ENCODE measurements around the gene MTHFD2.
"Not testable (repeated sequence)": the region's sequence is repeated elsewhere in the genome, so short reads cannot be mapped to it uniquely, and the experiment has no call there.

Gene MTHFD2

DNA sequence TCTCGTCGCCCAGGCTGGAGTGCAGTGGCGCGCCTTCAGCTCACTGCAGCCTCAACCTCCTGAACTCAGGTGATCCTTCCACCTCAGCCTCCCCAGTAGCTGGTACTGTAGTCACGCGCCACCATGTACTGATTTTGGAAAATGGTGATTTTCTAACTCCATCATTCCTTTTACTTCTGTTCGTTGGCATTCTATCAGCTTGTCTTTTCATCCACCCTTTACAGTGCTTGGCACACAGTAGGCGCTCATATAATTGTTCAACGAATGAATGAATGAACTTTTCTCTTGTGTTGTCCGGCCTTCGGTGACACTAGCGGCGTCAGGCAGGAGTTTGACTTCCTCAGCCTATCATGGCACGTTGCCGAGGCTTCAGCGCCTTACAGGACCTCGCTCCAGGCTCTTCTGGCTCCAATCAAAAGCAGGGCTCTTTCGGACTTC is 373 bp upstream of the MTHFD2 start:
- no peak for DNase-seq

DNA sequence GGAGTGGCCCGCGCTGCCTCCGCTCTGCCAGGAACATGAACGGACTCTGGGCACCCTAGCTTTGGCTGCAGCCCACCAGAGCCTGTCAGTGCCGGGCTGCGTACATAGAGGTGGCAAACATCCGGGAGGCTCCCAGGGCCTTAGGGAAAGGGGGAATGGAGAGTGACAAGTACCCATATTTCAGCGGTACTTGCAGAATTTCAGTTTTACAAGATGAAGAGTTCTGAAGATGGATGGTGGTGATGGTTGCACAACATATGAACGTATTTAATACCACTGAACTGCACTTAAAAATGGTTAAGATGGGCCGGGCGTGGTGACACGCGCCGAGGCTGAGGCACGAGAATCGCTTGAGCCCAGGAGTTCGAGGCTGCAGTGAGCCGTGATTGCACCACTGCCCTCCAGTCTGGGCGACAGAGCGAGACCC is 873 bp downstream of the MTHFD2 start:
- no peak for DNase-seq

DNA sequence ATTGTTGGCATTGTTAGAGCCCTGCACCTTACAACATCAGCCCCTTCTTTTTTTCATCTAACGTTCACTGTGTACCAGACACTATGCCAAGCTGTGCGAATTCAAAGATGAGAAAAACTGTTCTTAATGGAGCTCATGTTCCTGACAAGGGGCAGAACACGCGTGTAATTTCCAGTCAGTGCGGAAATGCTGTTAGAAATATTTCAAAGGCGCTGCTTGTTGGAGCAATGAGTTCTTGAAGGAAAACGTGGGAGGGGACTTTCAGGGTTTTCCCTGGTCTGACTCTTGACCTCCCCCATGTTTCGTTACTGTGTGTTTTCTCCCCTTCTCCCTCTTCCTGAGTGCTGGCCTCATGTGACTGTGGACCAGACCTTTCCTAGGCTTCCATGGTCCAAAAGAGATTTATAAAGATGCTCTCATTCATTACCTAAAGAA is 1.5 kb downstream of the MTHFD2 start:
- DNase-seq, result peak in 1 of 3 experiments; percentile 61

DNA sequence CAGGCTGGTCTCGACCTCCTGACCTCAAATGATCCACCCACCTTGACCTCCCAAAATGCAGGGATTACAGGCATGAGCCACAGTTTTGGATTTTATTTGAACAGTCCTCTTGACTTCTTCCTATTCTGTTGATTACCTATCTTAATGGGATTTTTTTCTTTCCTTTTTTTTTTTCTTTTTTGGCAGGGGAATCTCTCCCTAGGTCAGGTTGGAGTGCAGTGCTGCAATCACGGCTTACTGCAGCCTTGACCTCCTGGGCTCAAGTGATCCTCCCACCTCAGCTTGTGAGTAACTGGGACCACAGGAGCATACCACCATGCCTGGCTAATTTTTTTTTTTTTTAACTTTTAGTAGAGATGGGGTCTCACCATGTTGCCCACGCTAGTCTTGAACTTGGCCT is 2.8 kb downstream of the MTHFD2 start:
- no peak for DNase-seq

DNA sequence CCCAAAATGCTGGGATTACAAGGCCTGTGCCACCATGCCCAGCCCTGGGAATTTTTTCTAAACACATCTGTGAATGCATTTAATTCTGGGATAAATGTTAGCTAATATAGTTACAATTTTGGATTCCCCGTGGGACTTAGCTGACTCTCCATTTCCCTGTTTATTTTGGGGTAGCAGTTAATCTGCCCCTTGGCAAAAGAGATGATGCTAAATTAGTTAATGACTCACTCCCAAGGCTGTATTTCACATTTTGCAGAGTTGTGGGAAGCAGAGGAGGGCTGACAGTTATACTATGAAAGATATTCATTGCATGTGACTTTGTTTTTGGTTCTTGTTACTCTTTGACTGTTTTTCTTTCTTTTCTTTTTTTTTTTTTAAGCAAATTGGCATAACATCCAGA is 3.2 kb downstream of the MTHFD2 start:
- no peak for DNase-seq

DNA sequence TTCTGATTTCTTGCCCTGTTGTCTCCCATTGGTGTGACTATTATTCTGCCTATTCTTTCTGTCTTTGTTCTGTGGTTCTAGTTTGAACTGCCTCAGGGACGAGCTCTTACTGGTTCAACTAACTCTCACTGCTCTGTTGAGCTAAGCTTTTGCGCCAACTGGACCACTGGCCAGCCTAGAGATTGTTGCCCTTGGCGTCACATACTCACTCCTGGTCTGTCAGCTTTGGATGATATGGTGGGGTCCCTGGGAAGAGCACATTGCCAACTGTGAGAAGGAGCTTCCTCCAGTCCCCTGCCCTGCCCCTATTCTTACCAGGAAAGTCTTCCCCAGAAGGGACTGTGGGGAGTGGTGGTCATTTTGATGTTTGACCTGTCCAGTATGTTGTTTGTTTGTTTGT is 6.0 kb downstream of the MTHFD2 start:
- no peak for DNase-seq

DNA sequence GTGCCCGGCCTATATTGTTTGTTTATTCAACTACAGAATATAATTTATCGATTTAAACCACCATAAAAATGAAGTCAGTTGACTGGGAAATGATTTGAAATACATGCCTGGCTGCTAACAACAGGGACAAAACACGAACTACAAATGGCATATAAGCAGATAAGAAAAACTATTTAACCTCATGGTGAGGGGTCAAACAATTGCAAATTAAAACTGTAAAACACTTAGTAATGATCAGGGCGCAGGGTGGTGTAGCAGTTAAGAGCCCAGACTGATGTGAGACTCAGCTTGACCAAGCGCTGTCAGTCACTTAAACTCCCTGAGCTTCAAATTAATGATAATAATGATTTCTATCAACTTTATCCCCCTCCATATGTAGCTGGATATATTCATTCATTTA is 6.7 kb downstream of the MTHFD2 start:
- no peak for DNase-seq

DNA sequence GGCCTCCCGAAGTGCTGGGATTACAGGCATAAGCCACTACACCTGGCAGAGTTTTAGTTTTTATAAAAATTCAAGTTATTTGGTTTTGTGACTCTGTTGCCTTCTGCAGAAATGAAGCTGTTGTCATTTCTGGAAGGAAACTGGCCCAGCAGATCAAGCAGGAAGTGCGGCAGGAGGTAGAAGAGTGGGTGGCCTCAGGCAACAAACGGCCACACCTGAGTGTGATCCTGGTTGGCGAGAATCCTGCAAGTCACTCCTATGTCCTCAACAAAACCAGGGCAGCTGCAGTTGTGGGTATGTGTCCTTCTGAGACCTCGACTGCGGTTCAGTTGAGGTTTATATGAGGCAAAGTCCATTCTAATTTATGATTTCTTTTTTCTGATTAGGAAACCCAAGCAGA is 7.2 kb downstream of the MTHFD2 start:
- peak in 2 of 3 experiments; percentile 16 to 53 for DNase-seq

DNA sequence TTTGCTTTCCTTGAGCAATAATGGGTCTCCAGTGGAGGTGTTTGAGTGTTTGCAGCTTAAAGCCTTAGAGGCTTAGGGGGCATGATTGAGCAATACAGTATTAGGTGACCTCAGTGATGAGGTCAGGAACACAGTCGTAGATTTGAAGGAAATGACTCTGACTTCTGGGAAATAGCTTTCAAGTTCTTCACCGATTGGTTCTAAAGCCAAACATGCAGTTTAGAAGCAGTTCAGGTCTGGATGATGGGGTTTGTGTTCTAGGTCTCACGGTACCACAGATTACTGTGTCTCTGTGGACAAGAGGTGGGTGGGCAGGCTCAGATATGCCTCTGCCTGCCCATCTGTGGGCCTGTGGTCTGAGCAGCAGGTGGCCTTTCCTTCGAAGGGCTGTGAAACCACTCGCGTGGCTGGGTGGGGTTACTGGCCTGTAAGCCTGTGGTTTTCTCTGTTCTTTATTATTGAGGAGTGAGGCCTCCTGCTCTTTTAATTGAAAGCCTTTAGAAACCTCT is 7.8 kb downstream of the MTHFD2 start:
- DNase-seq, result no peak

DNA sequence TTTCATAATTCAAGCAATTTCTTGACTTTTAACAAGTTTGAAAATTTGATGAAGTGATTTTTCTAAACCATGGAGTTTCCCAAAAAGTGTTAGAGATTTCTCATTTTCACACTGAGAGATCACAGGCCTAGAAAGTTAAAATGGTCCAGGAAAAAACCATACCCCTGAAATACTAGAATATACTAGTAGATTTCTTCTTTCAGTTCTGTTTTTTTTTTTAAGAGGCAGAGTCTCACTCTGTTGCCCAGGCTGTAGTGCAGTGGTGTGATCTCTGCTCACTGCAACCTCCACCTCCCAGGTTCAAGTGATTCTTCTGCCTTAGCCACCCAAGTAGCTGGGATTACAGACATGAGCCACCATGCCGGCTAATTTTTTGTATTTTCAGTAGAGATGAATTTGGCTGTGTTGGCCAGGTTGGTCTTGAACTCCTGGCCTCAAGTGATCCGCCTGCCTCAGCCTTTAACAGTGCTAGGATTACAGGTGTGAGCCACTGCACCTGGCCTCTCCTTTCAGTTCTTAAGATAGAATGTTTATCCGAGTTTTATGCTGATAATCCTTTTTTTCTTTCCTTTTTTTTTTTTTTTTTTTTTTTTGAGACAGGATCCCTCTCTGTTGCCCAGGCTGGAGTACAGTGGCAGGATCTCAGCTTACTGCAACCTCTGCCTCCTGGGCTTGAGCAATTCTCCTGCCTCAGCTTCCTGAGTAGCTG is 14.4 kb downstream of the MTHFD2 start:
- DNase-seq, result no peak

DNA sequence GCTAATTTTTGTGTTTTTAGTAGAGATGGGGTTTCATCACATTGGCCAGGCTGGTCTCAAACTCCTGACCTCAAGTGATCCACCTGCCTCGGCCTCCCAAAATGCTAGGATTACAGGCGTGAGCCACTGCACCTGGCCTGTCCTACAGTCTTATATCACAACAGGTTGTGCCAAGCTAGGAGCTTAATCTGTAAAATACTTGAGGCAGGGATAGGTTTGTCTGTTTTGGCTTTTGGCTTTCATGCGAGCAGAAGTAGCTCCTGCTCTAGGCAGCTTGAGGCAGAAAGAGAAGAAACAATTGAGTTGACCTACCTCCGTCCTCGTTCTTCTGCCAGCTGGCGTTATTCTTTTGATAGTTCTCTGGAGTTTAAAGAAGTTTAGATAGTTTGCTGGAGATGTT is 17.4 kb downstream of the MTHFD2 start:
- DNase-seq, result not testable (repeated sequence)

DNA sequence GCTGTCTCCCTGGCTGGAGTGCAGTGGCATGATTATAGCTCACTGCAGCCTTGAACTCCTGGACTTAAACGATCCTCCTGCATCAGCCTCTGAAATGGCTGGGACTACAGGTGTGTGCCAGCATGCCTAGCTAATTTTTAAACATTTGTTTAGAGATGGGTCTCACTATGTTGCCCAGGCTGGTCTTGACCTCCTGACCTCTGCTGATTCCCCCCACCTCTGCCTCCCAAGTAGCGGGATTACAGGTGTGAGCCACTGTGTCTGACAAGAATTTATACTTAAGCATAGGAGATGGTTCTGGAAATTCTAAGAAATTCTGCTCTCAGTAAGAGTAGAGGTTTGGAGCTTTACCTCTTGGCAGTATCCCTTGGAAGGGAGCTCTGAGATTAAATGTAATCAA is 18.2 kb downstream of the MTHFD2 start:
- no peak for DNase-seq

DNA sequence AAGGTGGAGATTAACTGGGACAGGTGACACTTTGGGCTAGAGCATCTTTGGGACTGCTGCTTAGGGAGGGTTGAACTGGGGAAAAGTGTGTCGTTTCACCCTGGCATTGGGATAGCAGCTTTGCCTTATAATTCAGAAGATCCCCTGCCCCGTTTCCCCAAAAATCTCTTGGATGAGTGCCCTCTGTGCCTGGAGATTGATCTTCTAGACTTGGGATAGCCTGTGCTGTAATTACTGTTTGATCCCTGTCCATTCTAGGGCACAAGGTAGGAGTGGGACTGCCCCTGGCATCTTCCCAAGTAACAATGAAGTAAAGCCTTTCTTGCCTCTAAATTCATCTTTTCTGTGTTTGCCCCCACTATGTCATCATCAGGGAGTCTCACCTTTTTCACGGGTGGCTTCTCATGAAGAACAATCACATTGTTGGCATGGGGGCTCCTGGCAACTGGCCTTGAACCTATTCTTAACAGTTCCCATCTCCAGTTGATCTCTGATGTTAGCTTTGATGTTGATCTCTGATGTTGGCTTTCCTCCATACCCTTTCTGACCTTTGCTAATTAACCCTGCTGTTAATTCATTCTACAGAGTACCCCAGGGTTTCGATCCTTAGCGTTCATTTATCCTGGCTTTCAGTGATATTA is 21.6 kb downstream of the MTHFD2 start:
- DNase-seq, result no peak

DNA sequence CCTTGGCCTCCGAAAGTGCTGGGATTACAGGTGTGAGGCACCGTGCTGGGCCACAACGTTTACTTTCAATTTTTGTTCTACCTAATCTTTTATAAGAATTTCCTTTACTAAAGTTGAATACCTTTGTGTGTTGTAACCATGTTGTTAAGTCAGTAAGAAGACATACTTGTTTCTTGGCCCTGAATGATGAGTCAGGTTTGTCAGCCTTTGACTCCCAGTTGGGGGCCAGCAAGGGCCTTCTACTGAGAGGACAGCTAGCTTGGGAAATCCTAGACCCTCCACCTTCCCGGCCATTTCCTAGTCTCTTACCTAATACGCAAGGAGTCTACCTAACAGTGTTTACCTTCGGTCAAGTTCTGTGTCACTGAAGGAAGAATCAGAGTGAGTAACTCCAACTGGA is 22.7 kb downstream of the MTHFD2 start:
- DNase-seq, result no peak

DNA sequence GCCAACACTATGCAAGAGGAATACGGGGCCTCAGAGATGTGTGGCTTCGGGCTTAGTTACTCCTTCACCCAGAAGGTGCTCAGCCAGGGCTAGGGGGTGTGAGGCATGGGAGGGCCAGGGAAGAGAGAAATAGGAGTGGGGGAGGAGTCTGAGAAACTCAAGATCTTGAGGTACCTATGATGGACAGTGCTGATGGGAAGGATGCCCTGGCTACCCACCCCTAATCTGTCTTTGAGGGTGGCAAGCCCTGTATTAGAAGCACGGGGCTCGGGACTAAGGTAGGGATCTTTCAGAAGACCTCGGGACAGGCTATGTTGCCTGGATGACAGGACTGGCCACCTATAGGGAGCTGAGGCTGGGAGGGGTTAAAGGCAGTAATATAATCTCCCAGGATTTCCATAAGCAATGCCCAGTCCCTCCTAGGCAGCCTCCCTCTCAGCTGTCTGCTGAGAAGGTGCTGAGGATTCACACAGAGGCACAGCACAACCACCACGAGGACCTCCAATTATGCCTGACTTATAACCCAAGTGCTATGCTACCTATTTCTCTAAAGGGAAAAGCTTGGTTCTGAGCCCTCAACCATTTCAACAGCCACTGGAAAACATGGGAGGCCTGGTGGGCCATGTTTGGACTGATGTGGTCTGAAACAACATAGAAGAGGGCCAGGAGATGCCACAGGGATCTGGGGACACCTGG is 23.3 kb downstream of the MTHFD2 start:
- no peak for DNase-seq

DNA sequence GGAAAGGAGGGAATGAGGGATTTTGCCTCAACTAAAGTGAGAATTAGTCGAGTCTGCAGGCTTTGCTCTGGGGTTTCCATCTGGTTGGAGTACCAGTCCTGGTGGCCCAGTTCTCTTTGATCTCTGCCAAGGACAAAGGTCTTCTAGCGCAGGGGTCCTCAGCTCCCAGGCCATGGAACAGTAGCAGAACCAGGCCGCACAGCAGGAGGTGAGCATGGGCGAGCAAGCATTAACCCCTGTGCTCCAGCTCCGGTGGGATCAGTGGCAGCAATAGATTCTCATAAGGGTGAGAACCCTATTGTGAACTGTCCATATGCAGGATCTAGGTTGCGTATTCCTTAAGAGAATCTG is 23.9 kb downstream of the MTHFD2 start:
- no peak for DNase-seq

DNA sequence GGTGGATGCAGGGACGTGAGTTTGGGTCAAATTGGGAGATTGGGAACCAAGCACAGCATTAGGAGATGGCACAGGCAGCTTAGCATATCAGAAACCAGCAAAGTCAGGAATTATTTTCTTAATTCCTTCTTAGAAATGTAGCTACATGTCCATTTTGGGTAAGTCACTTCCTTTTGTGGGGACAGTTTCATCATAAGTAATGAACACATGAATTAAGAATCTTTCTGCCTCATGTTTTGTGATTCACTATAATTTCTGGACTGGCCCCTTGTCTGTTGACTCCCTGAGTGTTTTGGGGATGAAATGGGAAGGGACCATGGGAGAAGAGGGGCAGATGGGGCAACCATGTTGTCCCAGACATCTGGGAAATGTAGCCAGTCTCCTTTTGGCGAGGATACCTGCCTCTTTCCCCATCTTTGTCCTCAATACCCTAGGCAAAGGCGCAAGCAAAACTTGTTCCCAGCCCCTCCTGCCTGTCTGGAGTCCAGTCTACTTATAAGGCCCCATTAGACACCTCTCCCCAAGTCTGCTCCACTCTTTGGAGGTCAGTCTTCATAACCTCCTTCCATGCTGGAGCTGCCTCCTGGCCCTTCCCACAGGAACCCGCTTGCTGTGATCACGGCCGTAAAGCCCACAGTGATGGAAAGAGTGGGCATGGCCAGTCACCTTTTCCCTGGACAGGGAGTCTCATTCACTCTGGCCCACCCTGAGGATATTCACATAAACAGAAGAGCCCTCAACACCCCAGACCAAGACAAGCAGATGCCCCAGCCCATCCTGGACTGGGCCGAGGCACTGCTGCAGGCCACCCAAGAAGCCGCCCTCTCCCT is 25.7 kb downstream of the MTHFD2 start:
- no peak for DNase-seq

DNA sequence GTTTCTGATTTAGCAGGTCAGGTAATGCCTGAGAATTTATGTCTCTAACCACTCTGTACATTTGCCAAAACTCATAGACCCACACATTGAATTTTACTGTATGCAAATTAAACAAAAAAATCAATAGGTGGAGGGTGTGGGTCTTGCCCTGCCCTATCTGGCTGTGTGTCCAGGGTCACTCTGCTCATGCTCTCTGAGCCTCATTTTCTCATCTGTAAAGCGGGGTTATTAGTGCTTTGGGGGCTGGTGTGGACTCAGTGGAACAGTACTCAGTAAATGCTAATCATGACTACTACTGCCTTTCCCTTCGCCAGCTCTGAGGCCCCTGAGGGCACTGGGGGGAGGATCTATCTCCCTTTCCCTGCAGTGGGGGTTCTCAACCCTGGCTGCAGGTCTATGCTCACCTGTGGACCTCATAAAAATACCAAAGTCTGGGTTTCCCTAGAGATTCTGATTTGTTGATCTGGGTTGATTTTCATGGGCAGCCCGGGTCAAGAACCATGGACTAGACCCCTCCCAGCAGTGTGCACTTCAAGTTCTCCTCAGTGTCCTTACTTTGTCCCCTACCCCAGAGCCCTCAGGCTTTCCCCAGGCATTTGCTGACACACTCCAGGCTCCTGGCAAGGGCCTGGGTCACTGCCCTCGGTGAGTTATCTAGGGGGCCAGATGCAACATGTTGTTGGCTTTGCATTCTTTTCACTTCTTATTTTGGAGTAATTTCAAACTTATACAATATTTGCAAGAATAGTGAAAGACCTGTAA is 27.5 kb downstream of the MTHFD2 start:
- DNase-seq, result no peak

DNA sequence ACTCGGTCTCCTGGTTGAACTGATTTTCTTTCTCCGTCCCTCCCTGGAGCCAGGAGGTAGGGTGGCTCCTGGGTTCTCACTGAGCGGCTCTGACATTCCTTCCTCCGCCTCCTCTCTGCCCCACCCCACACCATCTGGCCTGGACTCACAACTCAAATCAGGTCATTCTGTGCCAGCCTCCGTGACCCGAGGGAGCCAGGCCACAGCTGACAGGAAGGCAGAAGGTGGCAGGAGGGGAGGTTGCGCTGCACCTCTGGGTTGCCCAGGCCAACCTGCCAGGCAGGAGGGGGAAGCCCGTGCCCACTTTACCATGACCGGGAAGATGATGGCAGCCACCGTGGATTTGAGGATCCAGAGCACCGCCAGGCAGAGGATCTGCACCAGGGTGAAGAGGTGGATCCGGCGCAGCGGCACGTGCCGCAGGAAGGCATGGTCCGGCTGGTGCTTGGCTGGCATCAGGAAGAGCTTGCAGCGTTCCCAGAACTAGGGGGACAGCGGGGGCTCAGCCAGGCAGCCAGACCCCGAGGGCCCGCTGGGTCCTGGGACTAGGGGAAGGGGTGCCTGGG is 28.3 kb downstream of the MTHFD2 start:
- no peak for DNase-seq

DNA sequence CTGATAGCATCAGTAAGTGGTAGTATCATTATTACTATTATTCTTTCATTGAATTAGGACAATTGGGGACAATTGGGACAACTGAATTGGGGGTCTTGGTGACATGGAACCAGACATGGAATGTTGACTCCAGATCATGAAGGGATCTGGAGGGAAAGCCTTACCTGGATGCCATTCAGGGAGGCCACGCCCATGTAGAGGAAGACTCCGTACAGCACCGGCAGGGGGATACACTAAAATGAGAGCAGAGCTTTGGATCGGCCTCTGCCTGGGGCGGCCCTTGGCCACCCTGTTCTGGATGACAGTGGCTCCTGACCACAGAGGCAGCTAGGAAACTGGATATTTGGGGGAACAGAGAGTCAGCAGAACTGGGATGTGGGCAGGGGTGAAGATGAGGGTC is 29.2 kb downstream of the MTHFD2 start:
- no peak for DNase-seq

DNA sequence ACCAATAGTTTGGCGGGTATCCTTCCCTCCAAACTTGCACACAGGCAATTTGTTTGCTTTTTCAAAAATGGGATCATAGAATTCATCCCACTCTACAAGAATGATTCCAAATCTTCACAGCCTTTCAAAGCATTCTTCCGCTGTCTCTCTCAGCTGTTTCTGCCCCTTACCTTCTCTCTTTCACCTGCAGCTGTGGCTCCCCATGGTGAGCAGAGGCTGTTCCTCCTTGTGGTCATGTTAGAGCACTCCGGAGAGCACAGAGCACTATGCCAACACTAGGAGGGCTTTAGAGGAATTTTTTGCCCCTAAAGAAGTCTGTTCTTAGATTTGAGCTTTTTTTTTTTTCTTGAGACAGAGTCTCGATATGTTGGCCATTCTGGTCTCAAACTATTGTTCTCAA is 30.4 kb downstream of the MTHFD2 start:
- no peak for DNase-seq

DNA sequence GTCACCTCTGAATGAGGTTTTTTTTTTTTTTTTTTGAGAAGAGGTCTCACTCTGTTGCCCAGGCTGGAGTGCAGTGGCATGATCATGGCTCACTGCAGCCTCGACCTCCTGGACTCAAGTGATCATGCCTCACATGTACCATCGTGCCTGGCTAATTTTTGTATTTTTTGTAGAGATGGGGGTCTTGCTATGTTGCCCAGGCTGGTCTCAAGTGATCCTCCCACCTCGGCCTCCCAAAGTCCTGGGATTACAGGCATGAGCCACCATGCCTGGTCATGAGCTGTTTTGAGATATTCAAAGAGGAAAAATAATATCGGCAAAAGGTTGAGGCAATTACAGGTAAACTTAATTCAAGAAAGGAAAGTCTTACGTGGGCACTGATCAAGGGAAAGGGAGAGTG is 31.4 kb downstream of the MTHFD2 start:
- not testable (repeated sequence) for DNase-seq
